ENCODE results near the gene ZFY.

DNA sequence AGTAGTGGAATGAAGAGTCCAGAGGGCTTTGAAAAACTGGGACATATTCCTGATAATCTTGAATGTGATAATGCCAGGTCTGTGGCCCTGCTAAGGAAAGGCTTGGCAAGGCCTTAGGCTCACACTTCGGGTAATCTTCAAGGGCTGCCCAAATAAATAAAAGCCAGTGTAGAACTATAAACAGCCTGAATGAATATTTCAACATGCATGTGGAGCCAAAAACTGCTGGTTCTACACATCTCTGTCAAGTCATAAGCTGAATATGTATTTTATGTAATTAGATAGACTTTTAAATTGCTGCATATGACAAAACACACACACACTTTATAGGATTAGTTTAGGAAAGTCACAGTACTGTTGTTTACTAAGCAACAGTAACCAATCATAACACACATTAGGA, 30.4 kb downstream of the ZFY start:
- TF ChIP-seq, protein P1, sequence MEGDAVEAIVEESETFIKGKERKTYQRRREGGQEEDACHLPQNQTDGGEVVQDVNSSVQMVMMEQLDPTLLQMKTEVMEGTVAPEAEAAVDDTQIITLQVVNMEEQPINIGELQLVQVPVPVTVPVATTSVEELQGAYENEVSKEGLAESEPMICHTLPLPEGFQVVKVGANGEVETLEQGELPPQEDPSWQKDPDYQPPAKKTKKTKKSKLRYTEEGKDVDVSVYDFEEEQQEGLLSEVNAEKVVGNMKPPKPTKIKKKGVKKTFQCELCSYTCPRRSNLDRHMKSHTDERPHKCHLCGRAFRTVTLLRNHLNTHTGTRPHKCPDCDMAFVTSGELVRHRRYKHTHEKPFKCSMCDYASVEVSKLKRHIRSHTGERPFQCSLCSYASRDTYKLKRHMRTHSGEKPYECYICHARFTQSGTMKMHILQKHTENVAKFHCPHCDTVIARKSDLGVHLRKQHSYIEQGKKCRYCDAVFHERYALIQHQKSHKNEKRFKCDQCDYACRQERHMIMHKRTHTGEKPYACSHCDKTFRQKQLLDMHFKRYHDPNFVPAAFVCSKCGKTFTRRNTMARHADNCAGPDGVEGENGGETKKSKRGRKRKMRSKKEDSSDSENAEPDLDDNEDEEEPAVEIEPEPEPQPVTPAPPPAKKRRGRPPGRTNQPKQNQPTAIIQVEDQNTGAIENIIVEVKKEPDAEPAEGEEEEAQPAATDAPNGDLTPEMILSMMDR (IDR thresholded peaks at IDR 0.05), result no peak
- TF ChIP-seq POLR2AphosphoS5 (IDR thresholded peaks at IDR 0.05), result no peak
- TF ChIP-seq EP300 (IDR thresholded peaks at IDR 0.05), result no peak
- no peak for TF ChIP-seq POLR2A (IDR thresholded peaks at IDR 0.05)

All from stomach (tissue), 4 donors.